H1 (cell line): ENCODE measurements around the gene BRD8. TPM values are rescaled to one million over a fixed set of nuclear protein-coding genes. Genes with fewer than 3 reads are reported as not detected.

Experiments
- CBX5 ChIP-seq: fragments of 300-800, 300-1000 bp; sonication (generic); IDR thresholded peaks from 2 replicates; pipeline ENCODE4 v1.7.1; 2016; ENCODE audit warnings: antibody characterized with exemption, low read length, low read depth
- CTBP2 ChIP-seq: IDR thresholded peaks from 2 replicates; pipeline ENCODE4 v1.7.0; 2011; ENCODE audit warnings: borderline replicate concordance, mild to moderate bottlenecking, moderate library complexity, mixed read lengths, low read length; ENCODE audit not compliant: insufficient read depth, insufficient read length
- CTCF ChIP-seq, 3 experiments: IDR thresholded peaks; 1 replicate in 2 of 3; 2 replicates in 1 of 3; pipeline versions ENCODE4 v1.5.1 to v1.6.1; 2011; ENCODE audit warnings: low read length in 3 of 3, mild to moderate bottlenecking in 3 of 3, inconsistent platforms in 2 of 3, low read depth in 1 of 3, moderate library complexity in 1 of 3; ENCODE audit not compliant: insufficient read depth in 1 of 3; ENCODE audit errors: control extremely low read depth in 1 of 3
- EGR1 ChIP-seq: IDR thresholded peaks from 2 replicates; pipeline ENCODE4 v1.6.1; 2011; ENCODE audit warnings: low read depth, low read length, borderline replicate concordance
- EZH2 ChIP-seq: fragments of 200-600 bp; sonication (generic); IDR thresholded peaks from 2 replicates; pipeline ENCODE4 v1.7.1; 2012; ENCODE audit warnings: low read depth, mild to moderate bottlenecking, moderate library complexity, low read length, inconsistent platforms; ENCODE audit not compliant: severe bottlenecking
- FOSL1 ChIP-seq: IDR thresholded peaks from 2 replicates; pipeline ENCODE4 v1.6.1; 2011; ENCODE audit warnings: mild to moderate bottlenecking, low read depth, low read length, moderate library complexity; ENCODE audit not compliant: insufficient read depth
- GTF2F1 ChIP-seq: IDR thresholded peaks from 2 replicates; pipeline ENCODE4 v1.6.1; 2012; ENCODE audit warnings: low read depth, low read length, improper control_type of control experiment, borderline replicate concordance
- JUND ChIP-seq: IDR thresholded peaks from 2 replicates; pipeline ENCODE4 v1.6.1; 2011; ENCODE audit warnings: mild to moderate bottlenecking, improper control_type of control experiment, low read length
- KDM4A ChIP-seq: IDR thresholded peaks from one replicate; pipeline ENCODE4 v1.7.1; 2012; ENCODE audit warnings: low read depth, mild to moderate bottlenecking, moderate library complexity, low read length, inconsistent platforms; ENCODE audit not compliant: severe bottlenecking
- NANOG ChIP-seq: IDR thresholded peaks from 2 replicates; pipeline ENCODE4 v1.6.1; 2011; ENCODE audit warnings: low read length, low read depth, mild to moderate bottlenecking, inconsistent platforms; ENCODE audit not compliant: insufficient read depth, poor library complexity, severe bottlenecking
- NRF1 ChIP-seq: IDR thresholded peaks from 2 replicates; pipeline ENCODE4 v1.6.1; 2011; ENCODE audit warnings: mild to moderate bottlenecking, low read depth, low read length, improper control_type of control experiment
- POLR2A ChIP-seq, 2 experiments: IDR thresholded peaks; 1 replicate in 1 of 2; 2 replicates in 1 of 2; pipeline ENCODE4 v1.6.1; 2011; ENCODE audit warnings: low read depth in 2 of 2, low read length in 2 of 2, mild to moderate bottlenecking in 2 of 2; ENCODE audit errors: control extremely low read depth in 1 of 2
- RAD21 ChIP-seq, 2 experiments: IDR thresholded peaks in 1 of 2; conservative IDR thresholded peaks in 1 of 2; 2 replicates each; pipeline ENCODE4 v1.6.1; 2011; ENCODE audit warnings: low read depth in 2 of 2, low read length in 2 of 2, improper control_type of control experiment in 1 of 2, inconsistent platforms in 1 of 2, mild to moderate bottlenecking in 1 of 2, moderate library complexity in 1 of 2
- SIRT6 ChIP-seq: IDR thresholded peaks from one replicate; pipeline ENCODE4 v1.7.1; 2012; ENCODE audit warnings: low read length, inconsistent platforms
- SP2 ChIP-seq: IDR thresholded peaks from 2 replicates; pipeline ENCODE4 v1.6.1; 2012; ENCODE audit warnings: mild to moderate bottlenecking, low read length, inconsistent platforms
- SP4 ChIP-seq: IDR thresholded peaks from 2 replicates; pipeline ENCODE4 v1.6.1; 2012; ENCODE audit warnings: low read length, inconsistent platforms
- SRF ChIP-seq: IDR thresholded peaks from 2 replicates; pipeline ENCODE4 v1.6.1; 2011; ENCODE audit warnings: mild to moderate bottlenecking, low read depth, low read length, moderate library complexity
- SUZ12 ChIP-seq: fragments of 200-600 bp; sonication (generic); IDR thresholded peaks from 2 replicates; pipeline ENCODE4 v1.6.1; 2012; ENCODE audit warnings: mild to moderate bottlenecking, inconsistent platforms, low read length, moderate library complexity, mixed read lengths
- TAF7 ChIP-seq: optimal IDR thresholded peaks from 2 replicates; pipeline ENCODE3; 2011; ENCODE audit warnings: low read depth, mild to moderate bottlenecking, inconsistent platforms, low read length, moderate library complexity, borderline replicate concordance
- TBP ChIP-seq: IDR thresholded peaks from 2 replicates; pipeline ENCODE4 v1.6.1; 2011; ENCODE audit warnings: low read depth, low read length, improper control_type of control experiment
- TEAD4 ChIP-seq: IDR thresholded peaks from 2 replicates; pipeline ENCODE4 v1.6.1; 2012; ENCODE audit warnings: low read depth, low read length, inconsistent platforms, mixed read lengths
- YY1 ChIP-seq: IDR thresholded peaks from 2 replicates; pipeline ENCODE4 v1.6.1; 2011; ENCODE audit warnings: low read depth, mild to moderate bottlenecking, low read length
- polyA plus RNA-seq, 7 experiments: library from polyadenylated mRNA; depleted of rRNA in 3 of 7; stranded (reverse) in 5 of 7; unstranded in 2 of 7; fragments of >200 nt in 5 of 7; fragments of 200-250 nt in 2 of 7; gene quantifications; 1 replicate in 5 of 7; 2 replicates in 1 of 7; 4 replicates in 1 of 7; pipeline versions ENCODE4 v1.2.1 to v1.2.3, GENCODE V29; 2011 to 2013; ENCODE audit warnings: missing spikeins in 2 of 7, mixed read lengths in 2 of 7
- total RNA-seq: library from RNA; stranded (reverse); fragmentation: NEBNext Ultra II Directional; extraction: Animal tissue kit (Norgen Biotek cat#: 25700); gene quantifications from 2 replicates; pipeline ENCODE4 v1.2.1, GENCODE V29; 2021

Gene BRD8
- total and polyA plus RNA-seq, 2 of the 8 experiments (the other 6 are each of a cell fraction or from before 2014, with no cell fraction given), result 37.8 to 75.8 TPM

GRCh38 chr5:138095100-138095907, 83.1 kb downstream of the BRD8 start (continued):
- TF ChIP-seq JUND (no peak), SIRT6 (no peak), NANOG (peak; percentile 31), TEAD4 (peak; percentile 58; the same call in 1 of the 2 replicates), SP2 (no peak), CTCF (IDR thresholded peaks at IDR 0.05; ENCODE audit: control extremely low read depth in 1 of 3, insufficient read depth in 1 of 3, low read depth in 1 of 3, low read length in 3 of 3) (no peak), FOSL1 (no peak), TAF7 (no peak), CTBP2 (no peak), EGR1 (peak; percentile 63), KDM4A (no peak), GTF2F1 (no peak), RAD21 (IDR thresholded peaks at IDR 0.05 in 1 of 2, conservative IDR thresholded peaks at IDR 0.05 in 1 of 2; ENCODE audit: low read depth in 2 of 2, low read length in 2 of 2) (no peak), YY1 (no peak), SUZ12 (no peak), CBX5 (no peak), SP4 (no peak), POLR2A (IDR thresholded peaks at IDR 0.05; ENCODE audit: control extremely low read depth in 1 of 2, low read depth in 2 of 2, low read length in 2 of 2) (no peak), NRF1 (no peak), SRF (no peak), TBP (no peak), EZH2 (no peak)
